ENCODE results near the gene ELAVL1.

DNA sequence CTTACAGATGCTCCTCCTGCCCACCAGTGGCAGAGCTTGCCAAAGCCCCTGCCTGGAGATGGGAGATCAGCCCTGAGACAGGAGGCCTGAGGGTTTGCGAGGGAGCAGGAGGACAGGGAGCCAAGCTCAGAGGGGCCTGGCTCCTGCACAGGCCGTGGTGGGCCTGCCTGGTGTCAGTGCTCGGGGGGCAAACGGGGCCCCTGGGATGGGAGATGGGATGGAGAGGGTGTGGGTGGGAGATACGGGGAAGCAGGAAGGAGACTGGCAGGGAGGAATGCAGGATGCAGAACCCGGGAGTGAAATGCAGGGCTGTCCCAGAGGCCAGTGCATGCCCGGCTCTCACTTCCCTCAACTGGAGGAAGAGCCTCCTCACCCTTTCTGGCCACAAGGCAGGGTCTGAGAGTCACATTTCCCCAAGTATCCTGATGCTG is 19.9 kb downstream of the ELAVL1 start:
- TF ChIP-seq MXI1 (IDR thresholded peaks at IDR 0.05; ENCODE audit: low read depth, low read length) (no peak), NRF1 (IDR thresholded peaks at IDR 0.05; ENCODE audit: low read depth, low read length) (no peak), CTCF (IDR thresholded peaks at IDR 0.05) (no peak), EP300 (IDR thresholded peaks at IDR 0.05; ENCODE audit: borderline replicate concordance in 1 of 2, low read depth in 1 of 2, low read length in 1 of 2) (no peak), ELF1 (IDR thresholded peaks at IDR 0.05) (no peak), TEAD4 (IDR thresholded peaks at IDR 0.05; ENCODE audit: borderline replicate concordance, insufficient read depth) (no peak), RAD21 (IDR thresholded peaks at IDR 0.05; ENCODE audit: low read length) (no peak), SMC3 (IDR thresholded peaks at IDR 0.05; ENCODE audit: low read depth, low read length) (no peak), TCF12 (IDR thresholded peaks at IDR 0.05) (no peak)
- TF ChIP-seq, protein P1, sequence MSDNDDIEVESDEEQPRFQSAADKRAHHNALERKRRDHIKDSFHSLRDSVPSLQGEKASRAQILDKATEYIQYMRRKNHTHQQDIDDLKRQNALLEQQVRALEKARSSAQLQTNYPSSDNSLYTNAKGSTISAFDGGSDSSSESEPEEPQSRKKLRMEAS (IDR thresholded peaks at IDR 0.05; ENCODE audit: low read depth), result no peak

Measured in SK-N-SH (cell line).